Effector memory CD8-positive, alpha-beta T cell (primary cell): ENCODE data around the gene TEKT5.
"Not testable (repeated sequence)": the region's sequence is repeated elsewhere in the genome, so short reads cannot be mapped to it uniquely, and the experiment has no call there.

Source experiments
- ATAC-seq: fragments of 150-1000 bp; cut with Tn5 transposase; replicated peaks from 2 replicates; pipeline ENCODE4 v1.10.0; 2021; ENCODE audit warnings: mild to moderate bottlenecking, moderate library complexity
- DNase-seq, 3 experiments: peaks; one replicate each; pipeline ENCODE4 v3.0.0; 2021
- H3K27ac Mint-ChIP-seq, 2 donors: one replicate each; pipeline ENCODE4 v1.8.0; 2022; ENCODE audit warnings: mild to moderate bottlenecking in 2 of 2, mixed read lengths in 2 of 2, moderate library complexity in 2 of 2
- H3K27me3 Mint-ChIP-seq, 2 donors: one replicate each; pipeline ENCODE4 v1.8.0; 2022; ENCODE audit warnings: mixed read lengths in 2 of 2
- H3K36me3 Mint-ChIP-seq: one replicate; pipeline ENCODE4 v1.8.0; 2022; ENCODE audit warnings: mild to moderate bottlenecking, moderate library complexity, mixed read lengths; ENCODE audit not compliant: insufficient read depth
- H3K4me1 Mint-ChIP-seq, 2 donors: one replicate each; pipeline ENCODE4 v1.8.0; 2022; ENCODE audit warnings: low read depth in 2 of 2, mixed read lengths in 2 of 2
- H3K4me3 Mint-ChIP-seq, 2 donors: one replicate each; pipeline ENCODE4 v1.8.0; 2022; ENCODE audit warnings: mild to moderate bottlenecking in 2 of 2, mixed read lengths in 2 of 2, moderate library complexity in 2 of 2
- H3K9me3 Mint-ChIP-seq, 2 donors: one replicate each; pipeline ENCODE4 v1.8.0; 2022; ENCODE audit warnings: mixed read lengths in 2 of 2

The TEKT5 gene

GRCh38 chr16:10625595-10626357, 69.0 kb downstream of the TEKT5 start:
- Mint-ChIP-seq H3K27ac (no peak overlapping the region), H3K4me3 (no peak overlapping the region), H3K4me1 (no peaks in the 10 kb centered on the region), H3K36me3 (no peaks in the 10 kb centered on the region), H3K9me3 (no peaks in the 10 kb centered on the region), H3K27me3 (peaks cover 10 to 12% of the 10 kb centered on the region in 2 donors)
- no peak for DNase-seq
- ATAC-seq, result no peak

GRCh38 chr16:10624527-10624926, 70.2 kb downstream of the TEKT5 start:
- H3K27ac Mint-ChIP-seq, result no peak overlapping the region
- DNase-seq, result no peak
- no peaks in the 10 kb centered on the region for H3K9me3 Mint-ChIP-seq
- no peaks in the 10 kb centered on the region for H3K36me3 Mint-ChIP-seq
- ATAC-seq, result no peak
- H3K4me3 Mint-ChIP-seq, result no peak overlapping the region
- H3K27me3 Mint-ChIP-seq, result peaks cover 19 to 21% of the 10 kb centered on the region in 2 donors
- H3K4me1 Mint-ChIP-seq, result peaks cover 0 to 2% of the 10 kb centered on the region in 2 donors

- ATAC-seq (no peak), DNase-seq (no peak)
- Mint-ChIP-seq H3K4me1 (peaks cover 0 to 2% of the 10 kb centered on the region in 2 donors), H3K36me3 (no peaks in the 10 kb centered on the region), H3K9me3 (no peaks in the 10 kb centered on the region), H3K27me3 (peaks cover 30% of the 10 kb centered on the region in 2 donors), H3K27ac (no peak overlapping the region), H3K4me3 (no peak overlapping the region)
These were observed 71.7 kb downstream of the TEKT5 start for GRCh38 chr16:10623059-10623458.

- Mint-ChIP-seq H3K9me3 (no peaks in the 10 kb centered on the region), H3K36me3 (no peaks in the 10 kb centered on the region), H3K4me1 (peaks cover 0 to 2% of the 10 kb centered on the region in 2 donors), H3K27me3 (peaks cover 34 to 37% of the 10 kb centered on the region in 2 donors), H3K4me3 (no peak overlapping the region), H3K27ac (no peak overlapping the region)
- ATAC-seq (no peak), DNase-seq (no peak)
These were observed 72.5 kb downstream of the TEKT5 start for GRCh38 chr16:10622036-10622921.

GRCh38 chr16:10621216-10621949, 73.3 kb downstream of the TEKT5 start:
- not testable (repeated sequence) for DNase-seq, H3K36me3 Mint-ChIP-seq, H3K9me3 Mint-ChIP-seq, H3K27ac Mint-ChIP-seq, H3K4me3 Mint-ChIP-seq, H3K4me1 Mint-ChIP-seq, ATAC-seq
- H3K27me3 Mint-ChIP-seq, result peaks cover 36 to 43% of the 10 kb centered on the region in 2 donors

DNA sequence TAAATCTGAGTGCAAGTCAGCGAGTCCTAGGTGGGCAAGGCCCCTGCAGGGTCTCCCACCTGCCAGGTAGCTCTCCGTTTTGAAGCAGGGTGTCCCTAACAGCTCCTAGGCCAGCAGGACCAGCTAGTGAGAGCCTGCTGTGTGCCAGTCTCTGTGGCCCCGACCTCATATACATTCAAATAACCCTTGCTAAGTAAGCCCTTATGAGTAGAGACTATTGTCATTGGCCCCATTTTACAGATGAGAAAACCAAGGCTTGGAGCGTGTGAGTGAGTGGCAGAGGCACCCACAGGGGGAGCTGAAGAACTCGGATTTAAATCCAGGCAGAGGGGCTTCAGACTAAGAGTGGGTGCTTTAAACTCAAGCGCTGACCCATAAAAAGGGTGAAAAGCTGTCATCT, 74.6 kb downstream of the TEKT5 start:
- no peaks in the 10 kb centered on the region for H3K36me3 Mint-ChIP-seq
- no peak overlapping the region for H3K4me3 Mint-ChIP-seq
- ATAC-seq, result no peak
- no peaks in the 10 kb centered on the region for H3K9me3 Mint-ChIP-seq
- H3K27me3 Mint-ChIP-seq, result peaks cover 36 to 54% of the 10 kb centered on the region in 2 donors
- no peak for DNase-seq
- no peak overlapping the region for H3K27ac Mint-ChIP-seq
- peaks cover 0 to 2% of the 10 kb centered on the region in 2 donors for H3K4me1 Mint-ChIP-seq

GRCh38 chr16:10619271-10619849, 75.4 kb downstream of the TEKT5 start:
- DNase-seq, result no peak
- no peak overlapping the region for H3K27ac Mint-ChIP-seq
- no peak overlapping the region for H3K4me3 Mint-ChIP-seq
- no peaks in the 10 kb centered on the region for H3K9me3 Mint-ChIP-seq
- H3K4me1 Mint-ChIP-seq, result peaks cover 0 to 2% of the 10 kb centered on the region in 2 donors
- no peak for ATAC-seq
- H3K36me3 Mint-ChIP-seq, result no peaks in the 10 kb centered on the region
- H3K27me3 Mint-ChIP-seq, result peaks cover 36 to 62% of the 10 kb centered on the region in 2 donors

DNA sequence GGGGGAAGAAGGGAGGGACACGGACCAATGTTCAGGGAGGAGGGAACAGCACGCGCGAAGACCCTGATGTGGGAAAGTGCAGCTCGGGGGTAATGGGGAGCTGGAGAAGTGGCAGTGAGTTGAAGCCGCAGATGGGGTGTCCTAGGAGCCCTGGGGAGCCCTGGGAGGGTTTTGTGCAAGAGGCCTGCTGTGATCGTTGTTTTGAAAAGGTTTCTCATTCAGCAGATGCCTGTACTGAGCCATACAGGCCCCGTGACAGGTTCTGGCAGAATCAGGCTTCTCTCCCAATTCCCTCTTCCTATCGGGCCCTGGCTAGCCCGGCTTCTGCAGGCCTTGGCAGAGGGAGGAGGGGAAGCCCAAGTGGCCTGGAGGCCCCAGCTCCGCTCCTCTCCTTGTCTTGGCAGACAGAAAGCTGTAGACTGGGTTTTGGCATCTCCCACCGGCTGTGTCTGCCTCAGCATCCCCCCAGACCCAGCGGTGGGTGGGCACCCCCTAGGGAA, 76.0 kb downstream of the TEKT5 start:
- no peaks in the 10 kb centered on the region for H3K9me3 Mint-ChIP-seq
- H3K4me1 Mint-ChIP-seq, result peaks cover 0 to 2% of the 10 kb centered on the region in 2 donors
- H3K27me3 Mint-ChIP-seq, result peaks cover 33 to 68% of the 10 kb centered on the region in 2 donors
- no peak overlapping the region for H3K27ac Mint-ChIP-seq
- DNase-seq (no peak), ATAC-seq (no peak)
- no peak overlapping the region for H3K4me3 Mint-ChIP-seq
- H3K36me3 Mint-ChIP-seq, result no peaks in the 10 kb centered on the region

DNA sequence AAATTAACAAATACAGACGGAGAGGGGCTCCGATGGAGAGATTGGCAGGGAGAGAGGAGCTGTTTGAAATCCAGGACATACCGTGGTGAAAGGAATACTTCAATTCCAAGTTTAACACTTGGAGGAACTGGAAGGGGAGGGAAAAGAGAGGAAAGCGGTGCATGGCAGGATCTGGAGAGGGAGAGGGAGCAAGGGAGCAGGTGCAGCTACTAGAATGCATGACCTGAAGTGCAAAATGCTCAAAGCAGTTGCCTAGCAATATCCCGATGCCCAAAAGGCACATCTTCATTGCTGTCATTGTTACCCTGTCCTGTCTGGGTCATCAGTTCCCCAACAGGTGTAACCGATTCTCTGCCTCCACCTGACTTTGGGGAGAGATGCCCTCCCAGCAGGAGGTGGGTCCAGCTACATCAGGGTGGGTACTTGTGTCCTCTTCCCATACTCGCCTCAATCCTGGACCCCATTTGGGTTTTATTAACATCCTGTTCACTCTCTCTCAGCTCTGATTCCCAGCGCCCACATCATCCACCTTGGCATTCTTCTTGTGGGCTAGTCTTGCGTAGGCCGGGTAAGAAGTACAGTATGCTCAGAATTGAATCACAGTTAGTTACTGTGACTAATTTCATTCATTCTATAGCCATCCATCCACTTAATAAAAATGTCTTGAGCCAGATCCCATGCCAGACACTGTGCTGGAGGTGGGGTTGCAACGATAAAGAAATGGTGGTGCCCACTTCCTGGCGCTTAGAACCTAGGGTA, 76.9 kb downstream of the TEKT5 start:
- Mint-ChIP-seq H3K36me3 (no peaks in the 10 kb centered on the region), H3K9me3 (no peaks in the 10 kb centered on the region), H3K27ac (no peak overlapping the region), H3K4me1 (peaks cover 0 to 2% of the 10 kb centered on the region in 2 donors), H3K4me3 (no peak overlapping the region), H3K27me3 (peaks cover 34 to 75% of the 10 kb centered on the region in 2 donors)
- no peak for DNase-seq
- ATAC-seq, result no peak

GRCh38 chr16:10616756-10617640, 77.7 kb downstream of the TEKT5 start:
- H3K36me3 Mint-ChIP-seq, result no peaks in the 10 kb centered on the region
- H3K4me3 Mint-ChIP-seq, result no peak overlapping the region
- DNase-seq (no peak), ATAC-seq (no peak)
- H3K9me3 Mint-ChIP-seq, result no peaks in the 10 kb centered on the region
- H3K4me1 Mint-ChIP-seq, result peaks cover 0 to 2% of the 10 kb centered on the region in 2 donors
- no peak overlapping the region for H3K27ac Mint-ChIP-seq
- peaks cover 37 to 83% of the 10 kb centered on the region in 2 donors for H3K27me3 Mint-ChIP-seq

- no peak overlapping the region for H3K27ac Mint-ChIP-seq
These were observed 78.3 kb downstream of the TEKT5 start for GRCh38 chr16:10616419-10616755.

DNA sequence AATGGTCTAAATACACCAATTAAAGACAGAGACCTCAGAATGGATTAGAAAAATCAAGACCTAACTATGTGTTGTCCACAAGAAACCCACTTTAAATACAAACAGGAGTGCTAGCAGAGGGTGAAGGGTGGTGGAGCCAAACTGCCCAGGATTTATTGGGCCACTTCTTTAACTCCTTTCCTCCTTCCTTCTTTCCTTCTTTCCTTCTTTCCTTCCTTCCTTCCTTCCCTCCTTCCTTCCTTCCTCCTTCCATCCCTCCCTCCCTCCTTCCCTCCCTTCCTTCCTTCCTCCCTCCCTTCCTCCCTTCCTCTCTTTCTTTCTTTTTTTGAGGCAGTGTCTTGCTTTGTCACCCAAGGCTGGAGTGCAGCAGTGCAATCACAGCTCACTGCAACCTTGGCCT, 80.0 kb downstream of the TEKT5 start:
- Mint-ChIP-seq H3K9me3 (no peaks in the 10 kb centered on the region), H3K4me1 (peaks cover 0 to under 1% of the 10 kb centered on the region in 2 donors), H3K27me3 (peaks cover 40 to 83% of the 10 kb centered on the region in 2 donors), H3K4me3 (no peak overlapping the region), H3K27ac (no peak overlapping the region), H3K36me3 (no peaks in the 10 kb centered on the region)
- ATAC-seq (no peak), DNase-seq (no peak)

More at GRCh38 chr16:10616419-10616755, 78.3 kb downstream of the TEKT5 start:
- Mint-ChIP-seq H3K36me3 (no peaks in the 10 kb centered on the region), H3K4me3 (no peak overlapping the region), H3K4me1 (peaks cover 0 to 2% of the 10 kb centered on the region in 2 donors), H3K9me3 (no peaks in the 10 kb centered on the region), H3K27me3 (peaks cover 42 to 89% of the 10 kb centered on the region in 2 donors)
- DNase-seq (no peak), ATAC-seq (no peak)
